K562 treated with DMSO at 1 percent for 12 hours (cell line): ENCODE measurements around the gene SEC22C. TPM values are rescaled to one million over a fixed set of nuclear protein-coding genes. Genes with fewer than 3 reads are reported as not detected.

Source experiments
- total RNA-seq: library from RNA; unstranded; fragments of 300-600 nt; gene quantifications from 2 replicates; pipeline ENCODE4 v1.2.3, GENCODE V29; 2022; ENCODE audit not compliant: insufficient read depth

SEC22C gene, protein sequence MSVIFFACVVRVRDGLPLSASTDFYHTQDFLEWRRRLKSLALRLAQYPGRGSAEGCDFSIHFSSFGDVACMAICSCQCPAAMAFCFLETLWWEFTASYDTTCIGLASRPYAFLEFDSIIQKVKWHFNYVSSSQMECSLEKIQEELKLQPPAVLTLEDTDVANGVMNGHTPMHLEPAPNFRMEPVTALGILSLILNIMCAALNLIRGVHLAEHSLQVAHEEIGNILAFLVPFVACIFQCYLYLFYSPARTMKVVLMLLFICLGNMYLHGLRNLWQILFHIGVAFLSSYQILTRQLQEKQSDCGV
- total RNA-seq = 38.7 and 83.7 TPM in 2 replicates

DNA sequence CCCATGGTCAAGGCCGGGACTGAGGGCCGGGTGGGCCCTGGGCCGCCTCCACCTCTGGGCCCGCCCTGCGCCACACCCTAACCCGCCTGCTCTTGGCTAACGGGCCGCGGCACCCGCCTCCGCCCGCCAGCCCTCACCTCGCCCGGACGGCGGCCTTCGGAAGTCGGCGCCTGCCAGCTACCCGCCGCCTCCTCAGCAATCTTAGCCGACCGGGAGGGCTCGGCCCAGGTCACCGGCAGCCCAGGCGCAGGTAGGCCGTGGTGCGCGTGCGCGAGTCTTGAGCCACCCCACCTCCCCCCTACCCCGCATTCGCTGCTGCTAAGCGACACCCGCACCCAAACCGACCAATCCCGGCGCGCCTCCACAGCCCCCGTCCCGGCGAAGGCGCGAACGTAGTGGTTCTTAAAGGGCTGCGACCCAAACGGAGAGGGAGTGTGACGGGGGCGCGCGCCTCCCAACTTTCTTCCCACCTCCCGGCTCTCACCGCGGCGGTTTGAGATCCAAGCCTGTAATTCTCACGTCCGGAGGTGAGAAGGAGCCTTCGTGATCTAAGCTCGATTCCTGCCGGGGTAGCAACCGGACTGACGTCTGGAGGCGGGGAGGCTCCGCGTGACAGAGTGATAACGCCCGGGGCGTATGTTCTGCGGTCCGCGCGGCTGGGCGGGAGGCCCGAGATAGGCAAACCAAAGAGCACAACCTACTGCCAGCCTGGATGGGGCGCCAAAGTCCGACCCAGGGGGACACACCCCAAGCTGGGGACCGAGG lies at the start of gene SEC22C:
Gene SEC22C, minus strand, starts transcription at position 259 of the 765 bp plus-strand sequence. CDS start 12,921 bp downstream, outside the sequence.

DNA sequence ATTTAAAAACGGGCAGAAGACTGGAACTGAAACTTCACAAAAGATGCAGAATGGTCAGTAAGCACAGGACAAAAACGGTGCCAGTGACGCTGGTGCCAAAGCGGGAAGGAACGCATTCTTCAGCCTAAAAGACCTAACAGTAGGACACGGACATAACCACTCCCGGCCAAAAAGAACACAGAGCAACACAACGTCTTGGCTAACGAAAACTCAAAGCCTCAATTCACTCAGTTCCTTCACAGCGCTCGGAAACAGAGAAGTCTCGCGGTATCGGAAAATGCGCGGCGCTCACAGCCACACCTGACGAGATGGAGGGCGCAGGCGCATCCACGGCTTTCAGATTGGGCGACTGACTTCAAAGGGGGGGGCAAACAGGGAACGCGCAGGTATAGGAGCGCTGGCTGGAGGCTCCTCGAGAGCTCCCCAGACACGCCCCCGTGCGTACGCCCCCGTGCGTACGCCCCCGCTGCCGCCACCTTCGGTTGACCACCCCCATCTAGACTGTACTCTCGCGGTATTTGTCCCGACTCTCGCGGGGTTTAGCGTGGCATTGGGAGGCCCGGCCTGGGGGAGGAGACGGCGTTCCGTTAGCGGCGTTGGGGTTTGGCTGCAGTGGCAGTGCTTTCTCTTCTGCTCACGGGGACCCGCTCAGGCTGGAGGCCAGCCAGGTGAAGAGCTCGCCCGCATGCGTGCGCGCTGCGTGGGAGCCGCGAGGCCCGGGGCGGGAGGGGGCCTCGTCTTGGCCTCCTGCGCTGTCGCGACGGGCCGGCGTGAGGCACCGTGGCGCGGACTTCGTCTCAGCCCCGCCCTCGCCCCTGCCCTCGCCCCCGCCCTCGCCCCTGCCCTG lies 18.6 kb upstream of the SEC22C start, which contains the start of gene NKTR:
Gene NKTR, plus strand, starts transcription at position 576 of the 847 bp plus-strand sequence. CDS start 321 bp downstream, outside the sequence.

DNA sequence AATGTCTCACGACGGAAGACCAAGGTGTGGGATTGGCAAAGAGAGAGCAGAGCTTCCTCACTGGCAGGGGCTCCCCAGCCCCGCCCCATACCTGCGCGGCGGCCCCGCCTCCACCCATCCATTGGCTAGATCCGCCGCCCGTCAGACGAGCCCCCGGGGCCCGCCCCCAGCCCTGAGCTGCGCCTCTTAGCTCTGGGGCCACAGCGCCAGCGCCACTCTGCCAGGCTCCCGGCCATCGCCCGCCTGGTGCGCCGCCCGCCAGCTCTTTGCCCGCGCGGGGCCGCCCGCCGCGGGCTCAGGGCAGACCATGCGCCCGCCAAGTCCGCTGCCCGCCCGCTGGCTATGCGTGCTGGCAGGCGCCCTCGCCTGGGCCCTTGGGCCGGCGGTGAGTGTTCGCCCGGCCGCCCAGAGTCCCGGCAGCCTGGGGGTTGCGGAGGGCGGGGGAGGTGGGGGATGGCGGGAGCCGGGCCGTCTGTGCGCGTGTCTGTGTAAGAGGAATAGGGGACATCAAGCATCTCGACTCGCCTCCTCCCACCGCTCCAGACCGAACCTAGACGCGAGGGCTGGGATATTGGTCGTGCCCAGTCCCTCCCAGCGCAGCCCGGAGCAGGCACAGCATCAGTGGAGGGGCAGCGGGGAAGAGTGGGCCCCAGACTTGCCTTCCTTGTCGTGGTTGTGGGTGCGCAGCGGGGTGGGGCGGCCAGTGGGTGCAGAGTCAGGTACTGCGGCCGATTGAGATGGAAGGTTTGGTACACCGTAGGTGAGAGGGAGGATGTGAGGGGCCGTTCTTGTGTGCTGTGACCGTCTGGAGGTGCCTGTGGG lies 79.1 kb downstream of the SEC22C start, which contains the start of gene VIPR1:
Gene VIPR1, plus strand, starts transcription at position 215 of the 822 bp plus-strand sequence. Its CDS starts 93 bp downstream, at position 308.

Other genes with a start within 250 kb of the SEC22C start
- not detected in 2 replicates for gene LYZL4, start 171.4 kb downstream of the SEC22C start, total RNA-seq
- gene VIPR1, start 79.3 kb downstream of the SEC22C start, total RNA-seq = not detected in 2 replicates
- 64.0 and 84.1 TPM in 2 replicates for gene SS18L2, start 8.9 kb upstream of the SEC22C start, total RNA-seq
- 6.0 and 35.9 TPM in 2 replicates for gene NKTR, start 18.7 kb upstream of the SEC22C start, total RNA-seq
- gene ZBTB47, start 71.7 kb upstream of the SEC22C start, total RNA-seq = 1.2 and 1.6 TPM in 2 replicates
- not detected in 2 replicates for gene KLHL40, start 103.6 kb upstream of the SEC22C start, total RNA-seq
- not detected in 2 replicates for gene HHATL, start 120.8 kb upstream of the SEC22C start, total RNA-seq
- gene CCDC13, start 191.3 kb upstream of the SEC22C start, total RNA-seq = not detected in 2 replicates
- gene HIGD1A, start 222.5 kb upstream of the SEC22C start, total RNA-seq = 108 and 158 TPM in 2 replicates
- 0.48 TPM in 1 of 2 replicates, not detected in the other for gene ACKR2, start 227.5 kb upstream of the SEC22C start, total RNA-seq